CD14-positive monocyte (primary cell): ENCODE results near the gene KLHL6. TPM values are rescaled to one million over a fixed set of nuclear protein-coding genes. Genes with fewer than 3 reads are reported as not detected.
"Not testable (repeated sequence)": the region's sequence is repeated elsewhere in the genome, so short reads cannot be mapped to it uniquely, and the experiment has no call there.

Experiments
- DNase-seq, 3 donors: peaks; one replicate each; pipeline ENCODE4 v3.0.0-alpha.2; 2011 to 2022
- H2AFZ ChIP-seq: 2 replicates; pipeline ENCODE4 v1.6.0; 2012; ENCODE audit warnings: mild to moderate bottlenecking, low read depth, low read length, inconsistent platforms; ENCODE audit not compliant: insufficient read depth, poor library complexity, severe bottlenecking
- H3K27ac ChIP-seq, 2 donors: 1 replicate in 1 of 2; 2 replicates in 1 of 2; pipeline ENCODE4 v1.5.1; 2012 to 2013; ENCODE audit warnings: low read length in 2 of 2, control low read depth in 1 of 2, inconsistent platforms in 1 of 2, low read depth in 1 of 2, mild to moderate bottlenecking in 1 of 2
- H3K27me3 ChIP-seq, 2 donors: one replicate each; pipeline versions ENCODE4 v1.6.0 to v1.6.1; 2011 to 2013; ENCODE audit warnings: low read length in 2 of 2; ENCODE audit not compliant: control insufficient read depth in 2 of 2, insufficient read depth in 2 of 2
- H3K36me3 ChIP-seq, 2 donors: replicated peaks in 1 of 2; 1 replicate in 1 of 2; 2 replicates in 1 of 2; pipeline versions ENCODE4 v1.5.1 to v1.6.1; 2012 to 2013; ENCODE audit warnings: low read length in 2 of 2, control low read depth in 1 of 2, inconsistent platforms in 1 of 2, mild to moderate bottlenecking in 1 of 2; ENCODE audit not compliant: insufficient read depth in 2 of 2, control insufficient read depth in 1 of 2
- H3K4me1 ChIP-seq, 2 donors: 1 replicate in 1 of 2; 2 replicates in 1 of 2; pipeline versions ENCODE4 v1.5.1 to v1.6.1; 2012 to 2013; ENCODE audit warnings: low read length in 2 of 2, control low read depth in 1 of 2, inconsistent platforms in 1 of 2, mild to moderate bottlenecking in 1 of 2, moderate library complexity in 1 of 2; ENCODE audit not compliant: insufficient read depth in 2 of 2, control insufficient read depth in 1 of 2
- H3K4me2 ChIP-seq: replicated peaks from 2 replicates; pipeline ENCODE3; 2012; ENCODE audit warnings: low read length, moderate library complexity, mild to moderate bottlenecking; ENCODE audit not compliant: poor library complexity, severe bottlenecking; ENCODE audit errors: extremely low read depth
- H3K4me3 ChIP-seq, 3 experiments: fragments of 200-600 bp in 1 of 3; sonication (generic) in 1 of 3; replicated peaks in 1 of 3; 1 replicate in 2 of 3; 2 replicates in 1 of 3; pipeline ENCODE4 v1.5.1; 2011 to 2013; ENCODE audit warnings: low read length in 3 of 3, mild to moderate bottlenecking in 3 of 3, control low read depth in 2 of 3, low read depth in 2 of 3, inconsistent platforms in 1 of 3, moderate library complexity in 1 of 3
- H3K79me2 ChIP-seq: 2 replicates; pipeline ENCODE4 v1.6.0; 2012; ENCODE audit warnings: mild to moderate bottlenecking, control low read depth, inconsistent platforms, low read length, moderate library complexity; ENCODE audit not compliant: insufficient read depth
- H3K9ac ChIP-seq: 2 replicates; pipeline ENCODE4 v1.6.0; 2017; ENCODE audit warnings: low read length, mild to moderate bottlenecking; ENCODE audit not compliant: insufficient read depth, poor library complexity, severe bottlenecking
- H3K9me3 ChIP-seq, 2 donors: replicated peaks in 1 of 2; 1 replicate in 1 of 2; 2 replicates in 1 of 2; pipeline versions ENCODE4 v1.5.1 to v1.6.1; 2012 to 2013; ENCODE audit warnings: low read length in 2 of 2, control low read depth in 1 of 2; ENCODE audit not compliant: control insufficient read depth in 1 of 2, insufficient read depth in 1 of 2
- H4K20me1 ChIP-seq: 2 replicates; pipeline ENCODE4 v1.6.0; 2012; ENCODE audit warnings: mild to moderate bottlenecking, low read length, control low read depth, moderate library complexity; ENCODE audit not compliant: insufficient read depth
- H3K27ac Mint-ChIP-seq, 7 donors: one replicate each; pipeline ENCODE4 v1.8.0; 2020; ENCODE audit warnings: mild to moderate bottlenecking in 7 of 7, mixed read lengths in 7 of 7, moderate library complexity in 6 of 7, inconsistent platforms in 2 of 7
- H3K27me3 Mint-ChIP-seq, 3 donors: one replicate each; pipeline ENCODE4 v1.8.0; 2021 to 2022; ENCODE audit warnings: low read depth in 3 of 3, mild to moderate bottlenecking in 3 of 3, mixed read lengths in 3 of 3, moderate library complexity in 3 of 3, inconsistent platforms in 1 of 3
- H3K36me3 Mint-ChIP-seq, 2 donors: one replicate each; pipeline ENCODE4 v1.8.0; 2020; ENCODE audit warnings: mixed read lengths in 2 of 2, inconsistent platforms in 1 of 2, mild to moderate bottlenecking in 1 of 2
- H3K4me1 Mint-ChIP-seq: one replicate; pipeline ENCODE4 v1.8.0; 2020; ENCODE audit warnings: mild to moderate bottlenecking, mixed read lengths
- H3K4me3 Mint-ChIP-seq, 2 donors: one replicate each; pipeline ENCODE4 v1.8.0; 2020; ENCODE audit warnings: mild to moderate bottlenecking in 2 of 2, mixed read lengths in 2 of 2, moderate library complexity in 1 of 2
- H3K9me3 Mint-ChIP-seq, 7 donors: one replicate each; pipeline ENCODE4 v1.8.0; 2020 to 2022; ENCODE audit warnings: mixed read lengths in 7 of 7, mild to moderate bottlenecking in 6 of 7, moderate library complexity in 6 of 7, inconsistent platforms in 2 of 7
- CTCF ChIP-seq: fragments of 200-600 bp; IDR thresholded peaks from one replicate; pipeline ENCODE4 v1.8.0; 2022; ENCODE audit warnings: antibody characterized with exemption, mild to moderate bottlenecking
- WGBS: methylation state at CpG from one replicate; pipeline ENCODE4 v1.1.5; 2013; ENCODE audit warnings: missing lambda C conversion rate; ENCODE audit not compliant: insufficient coverage; 5-methylcytosine and 5-hydroxymethylcytosine counted together
- intact Hi-C, 2 donors: fragments of 100-400 bp; cut with micrococcal nuclease; formaldehyde crosslinking; loops; one replicate each; pipeline versions ENCODE4 v1.15.0 to v1.15.1; 2023
- polyA plus RNA-seq, 3 donors: library from polyadenylated mRNA; depleted of rRNA in 1 of 3; unstranded in 2 of 3; stranded (reverse) in 1 of 3; fragments of 300-500 nt in 2 of 3; fragments of >200 nt in 1 of 3; fragmentation: Illumina TruSeq in 2 of 3; gene quantifications; 1 replicate in 2 of 3; 2 replicates in 1 of 3; pipeline ENCODE4 v1.2.3, GENCODE V29; 2012 to 2021

Gene KLHL6
- polyA plus RNA-seq, 3 donors: 5.7 to 15.2 (median 10.6) TPM

- Histone ChIP-seq H3K27ac (no peak overlapping the region), H3K27me3 (no peaks in the 10 kb centered on the region), H3K4me3 (no peak overlapping the region), H3K4me1 (peaks cover 16 to 41% of the 10 kb centered on the region in 2 donors), H4K20me1 (no peaks in the 10 kb centered on the region), H3K36me3 (no peaks in the 10 kb centered on the region), H3K9me3 (peaks cover 6 to 18% of the 10 kb centered on the region in 2 donors), H3K79me2 (no peaks in the 10 kb centered on the region), H2AFZ (no peak overlapping the region), H3K9ac (no peak overlapping the region), H3K4me2 (no peak overlapping the region)
- H3K27me3 Mint-ChIP-seq: peaks cover 1 to 5% (median 4%) of the 10 kb centered on the region in 3 donors
- 62% methylated on average over 5 of the region's 10 CpGs for WGBS
- H3K27ac Mint-ChIP-seq: no peak overlapping the region
- no peak for DNase-seq
- intact Hi-C loops: no loop called here
- H3K9me3 Mint-ChIP-seq: peaks cover 9 to 24% (median 18%) of the 10 kb centered on the region in 7 donors
- H3K4me3 Mint-ChIP-seq: no peak overlapping the region
- H3K36me3 Mint-ChIP-seq: no peaks in the 10 kb centered on the region
- peaks cover 42% of the 10 kb centered on the region for H3K4me1 Mint-ChIP-seq
- no peak for TF ChIP-seq CTCF
These were observed 111.8 kb downstream of the KLHL6 start for GRCh38 chr3:183443395-183444385.

- Mint-ChIP-seq H3K27me3 (peaks cover 1 to 5% (median 4%) of the 10 kb centered on the region in 3 donors), H3K4me1 (peaks cover 37% of the 10 kb centered on the region), H3K27ac (no peak overlapping the region), H3K9me3 (peaks cover 9 to 24% (median 18%) of the 10 kb centered on the region in 7 donors), H3K4me3 (no peak overlapping the region), H3K36me3 (no peaks in the 10 kb centered on the region)
- Histone ChIP-seq H3K4me3 (no peak overlapping the region), H3K9ac (no peak overlapping the region), H3K9me3 (peaks cover 6 to 18% of the 10 kb centered on the region in 2 donors), H4K20me1 (no peaks in the 10 kb centered on the region), H3K4me2 (no peak overlapping the region), H3K4me1 (peaks cover 11 to 36% of the 10 kb centered on the region in 2 donors), H2AFZ (no peak overlapping the region), H3K27ac (no peak overlapping the region), H3K79me2 (no peaks in the 10 kb centered on the region), H3K27me3 (no peaks in the 10 kb centered on the region), H3K36me3 (no peaks in the 10 kb centered on the region)
- no peak for TF ChIP-seq CTCF
- intact Hi-C loops: no loop called here
- no CpG with 5 or more reads among the region's 1 CpG for WGBS
- no peak for DNase-seq
These were observed 112.5 kb downstream of the KLHL6 start for GRCh38 chr3:183442994-183443393.

- H3K4me3 Mint-ChIP-seq, H3K4me3 ChIP-seq, H3K4me2 ChIP-seq, H3K36me3 Mint-ChIP-seq, H3K27me3 ChIP-seq, H3K36me3 ChIP-seq, intact Hi-C loops, H4K20me1 ChIP-seq, H3K27me3 Mint-ChIP-seq, H3K79me2 ChIP-seq, H3K27ac ChIP-seq, H3K9ac ChIP-seq, DNase-seq: not testable (repeated sequence)
- Mint-ChIP-seq H3K9me3 (peaks cover 9 to 24% (median 18%) of the 10 kb centered on the region in 7 donors), H3K4me1 (peaks cover 34% of the 10 kb centered on the region), H3K27ac (peak overlapping the region in 5 of 7 donors; percentile 30 to 81 (median 73))
- no CpG with 5 or more reads among the region's 3 CpGs for WGBS
- Histone ChIP-seq H3K4me1 (peaks cover 10 to 27% of the 10 kb centered on the region in 2 donors), H3K9me3 (peaks cover 6 to 18% of the 10 kb centered on the region in 2 donors), H2AFZ (peak overlapping the region; percentile 8)
These were observed 115.0 kb downstream of the KLHL6 start for GRCh38 chr3:183440521-183440920.
